HG02973 (cell line): Measurements from ENCODE around the gene NHLRC3.
A peak's percentile ranks its signal among the peaks of the same experiment; 100 is the strongest.
"Not testable (repeated sequence)": the region's sequence is repeated elsewhere in the genome, so short reads cannot be mapped to it uniquely, and the experiment has no call there.

Experiments
- ATAC-seq: cut with Tn5 transposase; IDR thresholded peaks from one replicate; pipeline ENCODE4 v1.9.1; 2021; ENCODE audit warnings: moderate library complexity; ENCODE audit not compliant: unreplicated experiment

Gene NHLRC3

DNA sequence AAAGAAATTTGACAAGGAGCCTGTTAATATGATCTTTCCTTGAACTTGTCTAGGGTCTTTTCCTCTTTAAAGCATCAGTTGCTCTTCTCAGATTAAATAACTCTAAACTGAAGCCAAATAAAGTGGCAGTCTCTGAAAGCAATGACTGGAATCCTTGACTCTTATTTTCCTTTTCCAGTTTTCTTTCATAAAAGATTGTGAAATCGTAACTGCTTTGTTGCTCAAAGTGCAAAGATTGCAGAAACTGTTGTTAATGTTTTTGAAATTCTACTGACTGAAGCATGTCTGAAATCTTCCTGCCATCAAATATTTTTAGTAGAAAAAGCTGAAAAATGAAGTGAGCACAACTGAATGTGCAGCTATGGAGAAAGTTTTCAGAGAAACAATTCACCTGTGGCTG lies 1.9 kb downstream of the NHLRC3 start:
- no peak for ATAC-seq

DNA sequence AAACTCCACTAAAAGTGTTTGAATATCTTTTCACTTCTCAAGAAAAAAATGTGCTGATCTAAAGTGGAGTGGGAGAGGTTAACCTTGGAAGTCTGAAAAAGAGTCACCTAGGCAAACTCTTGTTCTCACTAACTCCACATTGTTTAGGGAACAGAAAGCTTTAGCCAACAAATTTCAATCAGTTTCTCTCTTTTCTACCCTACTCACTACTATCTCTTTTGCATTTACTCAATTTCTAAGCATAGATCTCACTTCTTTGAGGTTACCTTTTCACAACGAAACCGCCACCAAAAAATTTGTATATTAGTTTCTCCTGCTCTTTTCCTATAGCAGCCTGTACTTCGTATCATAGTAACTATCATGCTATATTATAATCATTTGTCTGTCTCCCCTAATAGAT lies 6.3 kb downstream of the NHLRC3 start:
- peak; percentile 81 for ATAC-seq

DNA sequence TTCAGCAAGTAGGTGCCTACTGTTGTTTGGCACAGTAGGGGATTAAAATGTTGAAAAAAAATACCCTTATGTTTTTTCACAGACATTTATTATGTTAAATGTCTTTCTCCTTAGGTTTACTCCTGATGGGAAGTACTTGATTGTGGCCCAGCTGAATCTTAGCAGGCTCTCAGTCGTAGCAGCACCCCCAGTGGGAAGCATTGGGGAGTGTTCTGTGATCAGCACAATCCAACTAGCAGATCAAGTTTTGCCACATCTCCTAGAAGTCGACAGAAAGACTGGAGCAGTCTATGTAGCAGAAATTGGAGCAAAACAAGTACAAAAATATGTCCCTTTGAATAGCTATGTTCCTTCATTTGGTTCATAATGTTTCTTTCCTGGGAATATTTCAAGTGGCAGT lies 9.3 kb downstream of the NHLRC3 start:
- ATAC-seq, result no peak

DNA sequence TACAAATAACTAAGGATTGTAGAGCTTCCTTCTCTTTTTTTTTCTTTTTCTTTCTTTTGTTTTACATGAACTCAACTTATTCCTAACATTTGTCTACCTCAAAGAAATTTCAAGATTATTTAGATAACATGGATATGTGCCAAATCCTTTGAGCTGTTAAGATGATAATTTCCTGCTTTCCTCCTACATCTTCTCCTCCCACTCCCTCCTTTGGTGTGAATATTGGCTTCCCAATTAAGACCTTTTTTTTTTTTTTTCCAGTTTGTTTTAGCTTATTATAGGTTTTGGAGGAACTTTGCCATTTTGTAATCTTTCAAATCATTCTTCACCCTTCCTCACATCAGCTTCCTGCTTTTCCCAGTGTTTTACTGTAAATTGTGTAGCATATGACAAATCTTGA lies 10.6 kb downstream of the NHLRC3 start:
- no peak for ATAC-seq

DNA sequence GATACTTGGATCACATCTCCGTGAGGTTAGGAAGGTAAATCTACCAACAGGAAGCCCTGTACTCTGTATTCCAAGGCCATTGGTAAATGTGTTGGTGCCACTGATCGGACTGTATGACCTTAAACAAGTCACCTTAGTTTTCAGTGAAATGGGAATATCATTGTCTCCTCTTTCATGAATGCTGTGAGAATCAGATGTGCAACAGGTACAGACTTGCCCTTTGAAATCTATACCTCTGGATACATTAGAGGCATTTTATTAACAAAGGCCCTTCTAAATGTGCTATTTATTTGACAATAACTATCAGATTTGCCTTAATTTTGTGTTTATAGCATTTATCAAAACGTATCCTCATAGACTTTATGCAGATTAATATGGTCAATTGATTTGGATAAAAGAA lies 11.0 kb downstream of the NHLRC3 start:
- ATAC-seq, result no peak

DNA sequence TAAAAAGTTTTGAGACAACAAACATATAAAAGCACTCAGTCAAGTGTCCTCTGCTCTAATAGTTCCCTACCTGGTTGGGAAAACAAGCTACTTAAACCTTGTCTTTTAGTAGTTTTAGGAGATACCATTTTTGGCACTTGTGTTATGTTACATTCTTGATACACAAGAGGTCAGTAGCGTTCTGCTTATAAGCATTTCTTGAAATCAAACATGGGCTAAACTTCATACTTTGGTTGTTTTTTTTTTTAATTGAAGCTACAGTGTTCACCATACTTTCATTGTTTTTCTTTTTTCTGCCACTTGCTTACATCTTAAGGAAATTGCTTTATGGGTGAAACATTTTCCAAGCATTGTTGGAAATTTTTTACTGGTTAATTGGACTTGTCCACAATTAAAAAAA lies 12.9 kb downstream of the NHLRC3 start:
- no peak for ATAC-seq

DNA sequence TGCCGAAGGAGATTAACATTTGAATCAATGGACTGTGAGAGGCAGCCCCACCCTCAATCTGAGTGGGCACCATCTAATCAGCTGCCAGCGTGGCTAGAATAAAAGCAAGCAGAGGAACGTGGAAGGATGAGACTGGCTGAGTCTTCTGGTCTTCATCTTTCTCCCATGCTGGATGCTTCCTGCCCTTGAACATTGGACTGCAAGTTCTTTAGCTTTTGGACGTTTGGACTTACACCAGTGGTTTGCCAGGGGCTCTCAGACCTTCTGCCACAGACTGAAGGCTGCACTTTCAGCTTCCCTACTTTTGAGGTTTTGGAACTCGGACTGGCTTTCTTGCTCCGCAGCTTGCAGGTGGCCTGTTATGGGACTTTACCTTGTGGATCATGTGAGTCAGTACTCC lies 14.7 kb downstream of the NHLRC3 start:
- ATAC-seq, result no peak

DNA sequence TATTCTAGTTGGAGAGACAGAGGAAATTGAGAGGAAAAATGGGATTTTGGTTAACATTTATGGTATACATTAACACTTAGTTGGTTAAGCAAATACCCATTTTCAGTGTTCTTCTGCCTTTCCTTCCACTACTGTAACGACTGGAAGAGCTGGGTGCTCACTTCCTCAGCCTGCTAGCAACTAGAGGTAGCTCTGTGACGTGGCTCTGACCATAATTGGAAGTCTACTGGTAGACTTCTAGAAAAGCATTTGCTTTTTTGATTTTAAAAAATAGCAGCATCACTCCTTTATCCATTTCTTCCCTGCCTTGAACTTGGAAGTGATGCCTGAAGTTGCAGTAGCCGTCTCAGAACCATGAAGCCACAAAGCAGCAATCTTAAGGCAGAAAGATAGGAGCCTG lies 15.9 kb downstream of the NHLRC3 start:
- ATAC-seq, result no peak

DNA sequence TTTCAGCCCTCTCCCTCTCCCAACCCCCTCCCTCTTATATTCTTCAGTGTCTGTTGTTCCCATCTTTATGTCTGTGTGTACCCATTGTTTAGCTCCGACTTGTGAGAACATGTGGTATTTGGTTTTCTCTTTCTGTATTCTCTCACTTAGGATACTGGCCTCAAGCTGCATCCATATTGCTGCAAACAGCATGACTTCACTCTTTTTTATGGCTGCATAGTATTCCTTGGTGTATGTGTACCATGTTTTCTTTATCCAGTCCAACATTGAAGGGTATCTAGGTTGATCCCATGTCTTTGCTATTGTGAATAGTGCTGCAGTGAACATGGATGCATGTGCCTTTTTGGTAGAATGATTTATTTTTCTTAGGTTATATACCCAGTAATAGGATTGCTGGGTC lies 17.8 kb downstream of the NHLRC3 start:
- ATAC-seq, result no peak

DNA sequence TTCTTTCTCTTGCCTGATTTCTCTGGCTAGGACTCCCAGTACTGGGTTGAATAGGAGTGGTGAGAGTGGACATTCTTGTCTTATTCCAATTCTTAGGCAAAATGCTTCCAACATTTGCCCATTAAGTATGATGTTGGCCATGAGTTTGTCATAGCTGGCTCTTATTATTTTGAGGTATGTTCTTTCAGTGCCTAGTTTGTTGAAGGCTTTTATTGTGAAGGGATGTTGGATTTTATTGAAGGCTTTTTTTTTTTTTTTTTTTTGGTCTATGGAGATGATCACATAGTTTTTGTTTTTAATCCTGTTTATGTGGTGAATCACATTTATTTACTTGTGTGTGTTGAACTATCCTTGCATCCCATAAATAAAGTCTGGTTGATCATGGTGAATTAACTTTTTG lies 19.8 kb downstream of the NHLRC3 start:
- no peak for ATAC-seq

DNA sequence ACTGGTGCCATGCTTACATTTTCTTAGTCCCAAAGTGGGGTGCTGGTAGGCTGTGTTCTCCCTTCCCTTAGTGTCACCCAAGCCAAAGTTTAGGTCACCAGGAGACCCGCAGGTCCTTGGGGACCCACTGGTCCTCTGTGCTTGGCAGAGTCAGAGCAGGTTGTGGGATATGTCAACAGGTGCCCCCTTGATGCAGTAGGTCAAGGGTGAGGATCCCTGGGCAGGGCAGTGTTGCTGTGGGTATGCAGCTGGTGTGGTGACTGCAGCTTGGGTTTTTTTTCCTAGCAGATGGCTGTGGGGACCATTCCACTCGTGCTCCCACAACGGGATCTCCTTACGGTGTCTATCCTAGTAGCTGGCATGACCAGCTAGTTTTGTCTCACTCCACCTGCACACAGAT lies 23.7 kb downstream of the NHLRC3 start:
- ATAC-seq, result no peak

DNA sequence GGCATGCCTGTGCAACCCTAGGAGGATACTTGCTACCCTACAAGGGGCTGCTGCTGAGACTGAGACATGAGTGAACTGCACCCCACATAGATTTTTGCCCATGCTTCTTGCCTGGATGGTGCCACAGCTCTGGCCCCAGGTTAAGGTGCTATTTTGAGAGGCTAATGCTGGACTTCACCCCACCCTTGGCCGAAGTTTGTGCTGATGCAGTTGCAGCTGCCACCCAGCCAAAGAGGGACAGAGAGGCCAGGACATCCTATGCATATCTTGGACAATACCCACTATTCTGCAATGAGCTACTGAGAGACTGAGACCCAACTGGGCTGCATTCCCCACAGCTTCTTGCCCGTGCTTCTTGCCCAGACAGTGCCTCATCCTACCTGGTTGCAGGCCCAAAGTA lies 34.6 kb downstream of the NHLRC3 start:
- no peak for ATAC-seq

DNA sequence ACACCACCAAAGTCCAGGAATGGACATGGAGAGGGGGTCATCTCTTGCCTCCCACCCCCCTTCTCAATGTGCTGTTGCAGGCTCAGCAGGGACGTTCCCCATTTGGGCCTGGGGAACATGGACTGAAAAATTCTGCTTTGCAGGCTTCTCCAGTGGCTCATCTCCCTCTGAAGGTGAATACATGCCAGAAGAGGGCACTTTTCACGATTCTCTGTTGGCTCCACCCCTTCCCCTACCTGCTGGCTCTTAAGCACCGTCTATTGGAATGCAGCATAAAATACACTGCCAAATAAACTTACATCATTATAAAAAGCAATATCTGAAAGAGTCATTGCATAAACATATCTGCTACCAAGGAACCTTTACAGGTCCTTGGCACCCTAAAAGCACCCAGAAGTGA lies 35.7 kb downstream of the NHLRC3 start:
- ATAC-seq, result no peak

DNA sequence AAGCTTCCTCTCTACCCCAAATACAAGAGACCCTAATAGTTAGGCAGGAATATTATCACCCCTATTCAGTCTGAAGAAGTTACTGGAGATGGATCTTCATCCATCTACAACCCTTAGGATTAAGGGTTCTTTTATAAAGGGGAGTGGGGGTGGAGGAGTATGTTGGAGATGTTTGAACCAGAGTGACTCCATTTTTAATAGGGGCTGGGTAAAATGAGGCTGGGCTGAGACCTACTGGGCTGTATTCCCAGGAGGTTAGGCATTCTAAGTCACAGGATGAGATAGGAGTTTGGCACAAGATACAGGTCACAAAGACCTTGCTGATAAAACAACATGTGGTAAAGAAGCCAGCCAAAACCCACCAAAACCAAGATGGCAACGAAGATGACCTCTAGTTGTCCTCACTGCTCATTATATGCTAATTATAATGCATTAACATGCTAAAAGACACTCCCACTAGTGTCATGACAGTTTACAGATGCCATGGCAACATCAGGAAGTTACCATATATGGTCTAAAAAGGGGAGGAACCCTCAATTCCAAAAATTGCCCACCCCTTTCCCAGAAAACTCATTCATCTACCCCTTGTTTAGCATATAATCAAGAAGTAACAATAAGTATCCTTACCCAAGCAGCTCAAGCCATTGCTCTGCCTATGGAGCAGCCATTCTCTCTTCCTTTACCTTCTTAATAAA lies 48.1 kb downstream of the NHLRC3 start:
- ATAC-seq, result not testable (repeated sequence)

DNA sequence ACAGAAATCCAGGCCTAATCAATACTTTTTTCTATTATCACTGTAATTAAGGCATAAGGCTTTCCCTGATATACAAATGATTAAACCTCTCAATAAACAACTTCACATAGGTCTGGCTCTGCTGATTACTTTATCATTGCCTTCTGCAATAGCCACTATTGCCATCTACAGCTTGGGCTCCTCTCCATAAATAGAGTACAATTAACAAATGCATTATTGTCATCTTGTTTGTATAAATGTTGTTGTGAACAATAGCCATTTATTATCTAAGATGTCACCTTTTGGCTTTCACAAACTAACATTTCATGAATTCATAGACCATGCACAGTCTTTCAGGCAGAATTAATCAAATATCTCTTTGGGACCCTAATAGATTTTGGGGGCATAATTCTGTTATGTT lies 53.3 kb downstream of the NHLRC3 start:
- no peak for ATAC-seq

DNA sequence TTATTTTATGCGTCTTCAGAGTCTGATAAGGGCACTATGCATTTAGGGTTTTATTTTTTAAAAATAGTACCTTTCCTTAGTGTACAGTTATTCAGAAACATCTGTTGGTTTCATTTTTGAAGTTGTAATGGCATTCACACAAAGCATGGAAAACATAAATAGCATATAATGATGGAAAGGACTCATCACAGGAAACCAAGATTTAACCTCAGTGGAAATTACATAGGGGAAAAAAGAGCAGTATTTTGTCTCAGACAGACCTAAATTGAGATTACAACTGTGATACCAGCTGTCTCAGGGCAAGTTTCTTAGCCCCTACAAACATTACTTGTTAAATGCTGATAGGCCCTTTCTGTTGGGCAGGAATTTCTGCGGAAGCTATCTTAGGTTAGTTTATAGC lies 57.2 kb downstream of the NHLRC3 start:
- ATAC-seq, result peak; percentile 53

DNA sequence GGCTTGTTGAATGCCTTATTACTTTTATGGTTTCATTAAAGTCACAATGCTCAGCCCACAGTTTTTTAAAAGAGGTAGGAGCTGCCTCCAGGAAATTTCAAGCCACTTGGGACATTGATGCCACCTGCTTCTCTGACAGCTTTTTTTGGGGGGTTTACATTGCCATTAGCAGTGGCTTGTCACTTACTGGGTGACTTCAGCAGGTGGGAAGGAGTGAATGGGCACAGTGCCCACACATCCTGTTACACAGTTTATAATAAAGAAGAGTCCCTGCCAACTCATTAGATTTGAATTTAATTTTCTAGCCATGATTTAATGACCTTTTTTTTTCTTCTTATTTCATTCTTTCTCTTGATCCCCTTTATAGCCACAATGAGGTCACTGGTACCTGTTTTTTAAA lies 61.0 kb downstream of the NHLRC3 start:
- no peak for ATAC-seq
